Lung (tissue), 16 donors: ENCODE results near the gene LENG8. TPM values are rescaled to one million over a fixed set of nuclear protein-coding genes. Genes with fewer than 3 reads are reported as not detected.

ENCODE experiments used
- ATAC-seq: fragments of 200-7000 bp; cut with Tn5 transposase; one replicate; pipeline ENCODE4 v1.9.1; 2020; ENCODE audit warnings: moderate number of reproducible peaks; ENCODE audit not compliant: insufficient read depth, low FRiP score
- DNase-seq, 3 donors: peaks; one replicate each; pipeline ENCODE4 v3.0.0-alpha.2; 2013 to 2017
- H3K27ac ChIP-seq, 2 donors: one replicate each; pipeline ENCODE4 v1.5.1; 2013; ENCODE audit warnings: mild to moderate bottlenecking in 2 of 2, moderate library complexity in 2 of 2, control low read depth in 1 of 2, inconsistent platforms in 1 of 2, low read depth in 1 of 2, low read length in 1 of 2
- H3K27me3 ChIP-seq, 3 donors: one replicate each; pipeline ENCODE4 v1.5.1; 2013; ENCODE audit warnings: low read length in 2 of 3; ENCODE audit not compliant: control insufficient read depth in 3 of 3, insufficient read depth in 3 of 3
- H3K36me3 ChIP-seq, 4 donors: one replicate each; pipeline ENCODE4 v1.5.1; 2013; ENCODE audit warnings: low read length in 4 of 4, mild to moderate bottlenecking in 1 of 4, moderate library complexity in 1 of 4; ENCODE audit not compliant: control insufficient read depth in 4 of 4, insufficient read depth in 4 of 4
- H3K4me1 ChIP-seq, 5 donors: one replicate each; pipeline ENCODE4 v1.5.1; 2013; ENCODE audit warnings: low read length in 5 of 5, mild to moderate bottlenecking in 2 of 5, moderate library complexity in 1 of 5; ENCODE audit not compliant: control insufficient read depth in 5 of 5, insufficient read depth in 5 of 5
- H3K4me3 ChIP-seq: one replicate; pipeline ENCODE4 v1.5.1; 2013; ENCODE audit warnings: mild to moderate bottlenecking, control low read depth, moderate library complexity
- H3K9ac ChIP-seq, 2 donors: one replicate each; pipeline ENCODE4 v1.5.1; 2013; ENCODE audit warnings: low read length in 2 of 2, control low read depth in 1 of 2; ENCODE audit not compliant: insufficient read depth in 1 of 2
- H3K9me3 ChIP-seq, 4 donors: one replicate each; pipeline ENCODE4 v1.5.1; 2013; ENCODE audit warnings: low read length in 3 of 4, mild to moderate bottlenecking in 1 of 4, moderate library complexity in 1 of 4; ENCODE audit not compliant: control insufficient read depth in 4 of 4, insufficient read depth in 3 of 4
- CTCF ChIP-seq: IDR thresholded peaks from 2 replicates; pipeline ENCODE4 v1.5.1; 2012; ENCODE audit warnings: mild to moderate bottlenecking; ENCODE audit errors: control extremely low read depth, extremely low read depth
- WGBS, 2 donors: extraction: QIAGEN DNeasy Blood & Tissue Kit; methylation state at CpG; one replicate each; pipeline ENCODE4 v1.1.7; 2013; 5-methylcytosine and 5-hydroxymethylcytosine counted together
- long read RNA-seq, 5 donors: transcript quantifications; one replicate each; lab custom pipeline, GENCODE V29; 2026
- polyA plus RNA-seq, 2 donors: library from polyadenylated mRNA; stranded (reverse); fragments of 200-250 nt; gene quantifications; one replicate each; pipeline ENCODE4 v1.2.1, GENCODE V29; 2013
- total RNA-seq, 2 donors: library from RNA; depleted of rRNA in 1 of 2; stranded (reverse); fragments of >200 nt in 1 of 2; gene quantifications; one replicate each; pipeline ENCODE4 v1.2.1, GENCODE V29; 2014 to 2021
- donor health status: control.
- donor health status: control.
- donor health status: Bipolar disorder and iron deficiency.
- donor health status: healthy.
- donor health status: DM: yes; HTN: yes; CAD: no.

LENG8 gene
- total RNA-seq (100 to 1,000 TPM in 1 of 2 donors, 10 to 100 TPM in 1; 75.1 to 199 TPM), polyA plus RNA-seq (100 to 1,000 TPM in 1 of 2 donors, 10 to 100 TPM in 1; 86.4 to 139 TPM)
- long read RNA-seq, donor 1, transcript LENG8-207 (3 exons, 456 nt), result major isoform, 6 of 147 reads
- long read RNA-seq, donor 1, partial matches to known transcripts, result 136 of 147 reads
- long read RNA-seq, donor 1, other reads (novel, unspliced or antisense), result 5 of 147 reads
- long read RNA-seq, donor 2, full-length matches to known transcripts, result 5 of 61 reads
- long read RNA-seq, donor 2, partial matches to known transcripts, result 56 of 61 reads
- long read RNA-seq, donor 2, other reads (novel, unspliced or antisense), result 0 of 61 reads
- long read RNA-seq, donor 3, full-length matches to known transcripts, result 6 of 114 reads
- long read RNA-seq, donor 3, partial matches to known transcripts, result 108 of 114 reads
- long read RNA-seq, donor 3, other reads (novel, unspliced or antisense), result 0 of 114 reads
- long read RNA-seq, donor 4, transcript LENG8-207 (3 exons, 456 nt), result major isoform, 5 of 72 reads
- long read RNA-seq, donor 4, partial matches to known transcripts, result 67 of 72 reads
- long read RNA-seq, donor 4, other reads (novel, unspliced or antisense), result 0 of 72 reads
- long read RNA-seq, donor 5, full-length matches to known transcripts, result 18 of 256 reads
- long read RNA-seq, donor 5, partial matches to known transcripts, result 226 of 256 reads
- long read RNA-seq, donor 5, other reads (novel, unspliced or antisense), result 12 of 256 reads

GRCh38 chr19:54448774-54449700, at the start of gene LENG8:
TSS of gene LENG8 (plus strand) at chr19:54449199. CDS start at chr19:54451345, 2,146 bp downstream.
- 0 to 1% methylated on average over 84 to 96 of the region's 96 CpGs for WGBS, 2 donors
- peak; percentile 98 to 99 (median 98) for DNase-seq
- Histone ChIP-seq H3K27ac (peak within 1 kb of the TSS; percentile 97 to 98), H3K27me3 (no peaks in the 10 kb centered on the region), H3K4me1 (peaks cover 10 to 28% (median 15%) of the 10 kb centered on the region in 5 donors), H3K9me3 (no peaks in the 10 kb centered on the region), H3K9ac (peak within 1 kb of the TSS; percentile 85 to 94), H3K36me3 (peaks cover 0 to 45% (median 33%) of the 10 kb centered on the region in 4 donors), H3K4me3 (peak within 1 kb of the TSS; percentile 96)
- no peak for TF ChIP-seq CTCF
- ATAC-seq, result peak; percentile 92

- H3K27ac ChIP-seq, result no peak overlapping the region
Observed at GRCh38 chr19:54400913-54401312, 48.1 kb upstream of the LENG8 start.

GRCh38 chr19:54403054-54403453, 45.9 kb upstream of the LENG8 start:
- no peak overlapping the region for H3K9ac ChIP-seq
- no peaks in the 10 kb centered on the region for H3K9me3 ChIP-seq
- H3K27me3 ChIP-seq, result no peaks in the 10 kb centered on the region
- WGBS, 2 donors, result 89% methylated on average over 8 of the region's 8 CpGs
- TF ChIP-seq CTCF, result no peak
- no peak for ATAC-seq
- DNase-seq, result no peak
- H3K4me3 ChIP-seq, result no peak overlapping the region
- no peaks in the 10 kb centered on the region for H3K36me3 ChIP-seq
- H3K4me1 ChIP-seq, result no peaks in the 10 kb centered on the region
- no peak overlapping the region for H3K27ac ChIP-seq

More at GRCh38 chr19:54400913-54401312, 48.1 kb upstream of the LENG8 start:
- TF ChIP-seq CTCF, result no peak
- Histone ChIP-seq H3K9ac (no peak overlapping the region), H3K4me3 (no peak overlapping the region), H3K9me3 (peaks cover 0 to 3% (median 0%) of the 10 kb centered on the region in 4 donors), H3K27me3 (no peaks in the 10 kb centered on the region), H3K4me1 (no peaks in the 10 kb centered on the region), H3K36me3 (no peaks in the 10 kb centered on the region)
- DNase-seq (no peak), ATAC-seq (no peak)
- 80 to 88% methylated on average over 6 of the region's 6 CpGs for WGBS, 2 donors
